ENCODE measurements around the gene DNAJC2. TPM values are rescaled to one million over a fixed set of nuclear protein-coding genes. Genes with fewer than 3 reads are reported as not detected.

Gene DNAJC2
- total RNA-seq, 2 donors from 2014 or later, result 21.7 to 25.1 TPM

DNA sequence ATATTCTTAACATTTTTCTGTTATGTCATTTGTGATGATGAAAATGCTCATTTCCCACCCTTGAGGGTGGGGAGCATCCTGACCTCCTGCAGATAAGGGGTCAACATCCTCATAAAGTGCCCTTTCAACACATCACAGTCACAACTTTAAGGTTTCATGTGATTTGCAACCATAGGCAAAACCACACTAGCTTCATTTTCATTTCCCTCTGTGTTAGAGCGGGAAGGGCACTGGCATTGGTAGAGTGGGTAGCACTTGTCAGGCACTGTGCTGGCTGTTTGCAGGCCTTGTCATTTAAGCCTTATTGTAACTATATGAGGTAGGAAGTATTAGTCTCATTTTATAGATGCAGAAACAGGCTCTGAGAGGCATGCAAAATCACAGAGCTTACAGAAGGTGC is 42.7 kb upstream of the DNAJC2 start:
- H3K27ac ChIP-seq, result no peak overlapping the region
- H3K36me3 ChIP-seq, result no peaks in the 10 kb centered on the region
- no peaks in the 10 kb centered on the region for H3K4me1 ChIP-seq
- TF ChIP-seq, protein P1, sequence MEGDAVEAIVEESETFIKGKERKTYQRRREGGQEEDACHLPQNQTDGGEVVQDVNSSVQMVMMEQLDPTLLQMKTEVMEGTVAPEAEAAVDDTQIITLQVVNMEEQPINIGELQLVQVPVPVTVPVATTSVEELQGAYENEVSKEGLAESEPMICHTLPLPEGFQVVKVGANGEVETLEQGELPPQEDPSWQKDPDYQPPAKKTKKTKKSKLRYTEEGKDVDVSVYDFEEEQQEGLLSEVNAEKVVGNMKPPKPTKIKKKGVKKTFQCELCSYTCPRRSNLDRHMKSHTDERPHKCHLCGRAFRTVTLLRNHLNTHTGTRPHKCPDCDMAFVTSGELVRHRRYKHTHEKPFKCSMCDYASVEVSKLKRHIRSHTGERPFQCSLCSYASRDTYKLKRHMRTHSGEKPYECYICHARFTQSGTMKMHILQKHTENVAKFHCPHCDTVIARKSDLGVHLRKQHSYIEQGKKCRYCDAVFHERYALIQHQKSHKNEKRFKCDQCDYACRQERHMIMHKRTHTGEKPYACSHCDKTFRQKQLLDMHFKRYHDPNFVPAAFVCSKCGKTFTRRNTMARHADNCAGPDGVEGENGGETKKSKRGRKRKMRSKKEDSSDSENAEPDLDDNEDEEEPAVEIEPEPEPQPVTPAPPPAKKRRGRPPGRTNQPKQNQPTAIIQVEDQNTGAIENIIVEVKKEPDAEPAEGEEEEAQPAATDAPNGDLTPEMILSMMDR (IDR thresholded peaks at IDR 0.05), result no peak
- no peak for DNase-seq
- no peak overlapping the region for H3K4me3 ChIP-seq
- intact Hi-C loops (cut with DNase I), result no loop called here
- no peaks in the 10 kb centered on the region for H3K27me3 ChIP-seq
- H3K9ac ChIP-seq (ENCODE audit: low read depth in 2 of 2, low read length in 2 of 2), result no peak overlapping the region
- no peaks in the 10 kb centered on the region for H3K9me3 ChIP-seq

DNA sequence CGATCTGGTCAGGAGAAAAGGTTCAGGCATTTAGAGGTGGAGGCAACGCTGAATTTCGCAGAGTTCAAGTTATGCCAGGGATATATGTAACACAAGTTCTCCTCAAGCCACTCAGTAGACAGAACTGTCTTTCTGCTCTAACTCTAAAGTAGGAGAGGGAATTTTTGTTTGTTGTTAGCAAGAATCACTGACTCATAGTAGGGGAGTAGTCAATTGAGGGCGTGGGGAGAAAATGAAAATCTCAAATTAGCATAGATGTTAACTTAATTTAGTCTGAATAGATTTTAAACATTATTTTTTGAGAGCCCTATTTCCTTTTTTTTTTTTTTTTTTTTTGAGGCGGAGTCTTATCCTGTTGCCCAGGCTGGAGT is 37.5 kb upstream of the DNAJC2 start:
- TF ChIP-seq, protein P1 (IDR thresholded peaks at IDR 0.05), result no peak
- DNase-seq, result no peak

DNA sequence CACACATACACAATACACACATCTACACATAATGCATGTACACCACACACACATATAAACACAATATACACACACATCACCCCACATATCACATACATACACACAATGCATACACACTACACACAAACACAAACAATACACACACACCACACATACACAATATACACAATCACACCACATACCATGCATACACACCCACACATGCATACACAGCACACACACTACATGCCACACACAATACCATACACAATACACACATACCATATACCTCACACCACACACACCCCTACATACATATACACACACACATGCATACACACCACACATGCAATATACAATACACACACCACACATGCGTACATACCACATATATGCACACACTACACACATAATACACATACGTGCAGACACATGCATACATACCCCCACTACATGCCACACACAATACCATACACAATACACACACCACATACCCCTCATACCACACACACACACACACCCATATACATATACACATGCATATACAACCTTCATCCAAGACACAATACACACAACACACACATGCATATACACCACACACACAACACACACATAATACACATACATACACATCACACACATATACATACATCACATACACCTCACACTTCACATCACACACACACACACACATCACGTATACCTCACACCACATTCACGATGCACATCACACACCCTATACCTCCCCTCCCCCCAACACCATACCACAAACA is 36.9 kb upstream of the DNAJC2 start:
- no peak overlapping the region for H3K4me3 ChIP-seq
- intact Hi-C loops (cut with DNase I), result no loop called here
- TF ChIP-seq, protein P1 (IDR thresholded peaks at IDR 0.05), result no peak
- no peaks in the 10 kb centered on the region for H3K4me1 ChIP-seq
- H3K9ac ChIP-seq (ENCODE audit: low read depth in 2 of 2, low read length in 2 of 2), result no peak overlapping the region
- H3K27ac ChIP-seq, result no peak overlapping the region
- H3K27me3 ChIP-seq, result no peaks in the 10 kb centered on the region
- no peaks in the 10 kb centered on the region for H3K36me3 ChIP-seq
- no peaks in the 10 kb centered on the region for H3K9me3 ChIP-seq
- no peak for DNase-seq

More for the DNA sequence above, 37.5 kb upstream of the DNAJC2 start:
- no peak overlapping the region for H3K27ac ChIP-seq
- no peak overlapping the region for H3K4me3 ChIP-seq
- H3K9ac ChIP-seq (ENCODE audit: low read depth in 2 of 2, low read length in 2 of 2), result no peak overlapping the region
- H3K27me3 ChIP-seq, result no peaks in the 10 kb centered on the region
- intact Hi-C loops (cut with DNase I), result no loop called here
- no peaks in the 10 kb centered on the region for H3K9me3 ChIP-seq
- H3K36me3 ChIP-seq, result no peaks in the 10 kb centered on the region
- no peaks in the 10 kb centered on the region for H3K4me1 ChIP-seq

DNA sequence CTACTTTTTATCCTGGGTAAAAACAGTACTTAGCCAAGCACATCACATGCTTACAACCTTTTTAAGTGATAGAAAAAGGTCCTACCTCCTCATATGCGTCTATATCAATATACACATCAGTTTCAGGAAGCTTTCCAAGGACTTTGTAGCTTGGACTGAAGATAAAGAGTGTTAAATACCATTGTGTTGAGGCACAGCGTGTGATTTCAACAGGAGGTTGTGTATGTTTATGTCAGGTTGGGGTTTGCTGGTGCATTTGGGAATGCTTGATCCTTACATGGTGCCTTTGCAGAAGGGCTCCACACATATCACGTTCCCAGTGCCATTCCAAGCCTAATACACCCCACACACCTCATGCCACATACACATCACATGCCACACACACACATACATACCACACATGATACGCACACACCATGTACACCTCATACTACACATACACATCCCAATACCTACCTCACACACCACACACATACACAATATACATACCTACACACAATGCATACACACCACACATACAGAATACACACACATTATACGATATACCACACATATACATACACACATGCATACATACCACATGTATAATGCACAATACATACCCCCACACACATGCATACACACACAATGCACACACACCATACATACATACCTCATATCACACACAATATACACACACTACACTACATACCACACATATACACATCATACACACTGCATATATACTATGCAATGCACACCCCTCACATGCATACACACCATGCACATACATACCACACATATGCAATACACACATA is 36.0 kb upstream of the DNAJC2 start:
- Histone ChIP-seq H3K27ac (no peak overlapping the region), H3K9ac (ENCODE audit: low read depth in 2 of 2, low read length in 2 of 2) (no peak overlapping the region), H3K27me3 (no peaks in the 10 kb centered on the region), H3K36me3 (no peaks in the 10 kb centered on the region), H3K9me3 (no peaks in the 10 kb centered on the region), H3K4me3 (no peak overlapping the region), H3K4me1 (no peaks in the 10 kb centered on the region)
- DNase-seq, result no peak
- TF ChIP-seq, protein P1 (IDR thresholded peaks at IDR 0.05), result no peak
- intact Hi-C loops (cut with DNase I), result no loop called here

DNA sequence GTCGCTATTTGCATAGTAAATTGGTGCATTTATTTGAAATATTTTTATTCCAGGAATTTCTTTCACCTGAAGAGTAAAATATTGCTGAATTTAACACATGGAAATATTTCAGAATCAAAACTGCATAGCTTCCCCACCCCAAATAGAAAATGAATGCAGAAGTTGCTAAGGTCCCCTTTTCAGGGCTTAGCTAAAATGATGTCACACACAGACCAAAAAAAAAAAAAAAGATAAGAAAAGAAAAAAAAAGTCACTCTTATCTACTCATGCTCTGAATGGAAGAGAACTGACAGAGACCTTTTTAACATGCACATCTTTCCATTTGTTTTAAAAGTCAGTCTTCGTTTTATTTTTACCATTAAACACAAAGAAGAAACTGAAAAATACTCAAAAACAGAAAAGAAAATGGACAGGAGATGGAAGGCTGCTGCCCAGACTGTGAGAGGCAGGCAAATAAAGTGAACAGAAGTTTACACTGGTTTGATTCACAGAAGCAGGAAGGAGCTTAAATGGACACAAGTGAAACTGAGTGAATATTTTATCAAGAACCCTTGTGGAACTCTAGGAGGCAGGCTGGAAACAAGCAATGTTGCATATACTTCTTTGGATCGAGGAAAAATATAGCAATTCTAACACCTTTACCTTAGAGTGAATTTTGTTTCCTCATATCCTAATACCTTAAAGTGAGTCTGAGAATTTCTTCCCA is 34.9 kb upstream of the DNAJC2 start:
- DNase-seq, result no peak
- no peaks in the 10 kb centered on the region for H3K4me1 ChIP-seq
- H3K4me3 ChIP-seq, result no peak overlapping the region
- no peak overlapping the region for H3K9ac ChIP-seq (ENCODE audit: low read depth in 2 of 2, low read length in 2 of 2)
- no peaks in the 10 kb centered on the region for H3K9me3 ChIP-seq
- intact Hi-C loops (cut with DNase I), result no loop called here
- no peaks in the 10 kb centered on the region for H3K27me3 ChIP-seq
- TF ChIP-seq, protein P1 (IDR thresholded peaks at IDR 0.05), result no peak
- no peaks in the 10 kb centered on the region for H3K36me3 ChIP-seq
- no peak overlapping the region for H3K27ac ChIP-seq
